Stimulated activated CD4-positive, alpha-beta T cell treated with anti-CD3 and anti-CD28 coated beads, Interleukin-4, amount 100 ng/mL, for 1 hour (primary cell): Measurements from ENCODE around the gene MRPS18B.
A peak's percentile ranks its signal among the peaks of the same experiment; 100 is the strongest.

Experiments
- DNase-seq: peaks from one replicate; pipeline ENCODE4 v3.0.0-alpha.2; 2020

The MRPS18B gene

GRCh38 chr6:30617565-30618269 is at the start of gene MRPS18B:
Gene MRPS18B (plus strand): TSS chr6:30617840. CDS start chr6:30617866, 26 bp downstream.
- peak; percentile 96 for DNase-seq

GRCh38 chr6:30568245-30568644 is 49.4 kb upstream of the MRPS18B start:
- DNase-seq, result peak; percentile 51

- DNase-seq, result no peak
Observed at GRCh38 chr6:30570263-30570662, 47.4 kb upstream of the MRPS18B start.

GRCh38 chr6:30570740-30571074 is 46.9 kb upstream of the MRPS18B start:
- DNase-seq, result no peak

GRCh38 chr6:30571075-30571761 is 46.4 kb upstream of the MRPS18B start, which contains the start of gene ABCF1:
Gene ABCF1 (plus strand): TSS chr6:30571442. CDS start chr6:30571488, 46 bp downstream.
- peak; percentile 100 for DNase-seq

GRCh38 chr6:30571762-30572082 is 45.9 kb upstream of the MRPS18B start:
- no peak for DNase-seq

- no peak for DNase-seq
Observed at GRCh38 chr6:30572148-30572547, 45.5 kb upstream of the MRPS18B start.

- no peak for DNase-seq
Observed at GRCh38 chr6:30573113-30573512, 44.5 kb upstream of the MRPS18B start.

- DNase-seq, result no peak
Observed at GRCh38 chr6:30578051-30578450, 39.6 kb upstream of the MRPS18B start.

GRCh38 chr6:30583921-30584320 is 33.7 kb upstream of the MRPS18B start:
- DNase-seq, result no peak

- no peak for DNase-seq
Observed at GRCh38 chr6:30589754-30590358, 27.8 kb upstream of the MRPS18B start.

- DNase-seq, result no peak
Observed at GRCh38 chr6:30590509-30590908, 27.1 kb upstream of the MRPS18B start.

- DNase-seq, result no peak
Observed at GRCh38 chr6:30591008-30591407, 26.6 kb upstream of the MRPS18B start.

GRCh38 chr6:30592287-30592686 is 25.4 kb upstream of the MRPS18B start:
- DNase-seq, result no peak

- peak; percentile 76 for DNase-seq
Observed at GRCh38 chr6:30597315-30598144, 20.1 kb upstream of the MRPS18B start.

GRCh38 chr6:30598912-30599624 is 18.6 kb upstream of the MRPS18B start:
- no peak for DNase-seq

GRCh38 chr6:30599625-30600324 is 17.9 kb upstream of the MRPS18B start:
- no peak for DNase-seq

GRCh38 chr6:30600451-30600961 is 17.1 kb upstream of the MRPS18B start:
- no peak for DNase-seq

- DNase-seq, result no peak
Observed at GRCh38 chr6:30601436-30601814, 16.2 kb upstream of the MRPS18B start.

GRCh38 chr6:30601815-30602641 is 15.6 kb upstream of the MRPS18B start:
- no peak for DNase-seq

- no peak for DNase-seq
Observed at GRCh38 chr6:30603961-30604360, 13.7 kb upstream of the MRPS18B start.
